HCT116 (cell line): Measurements from ENCODE around the gene ERC2. TPM values are rescaled to one million over a fixed set of nuclear protein-coding genes. Genes with fewer than 3 reads are reported as not detected.

Source experiments
- ATAC-seq: fragments of 200-7000 bp; cut with Tn5 transposase; 2 replicates; pipeline ENCODE4 v1.9.1; 2020; ENCODE audit warnings: mild to moderate bottlenecking, moderate library complexity
- BruUV-seq: library from RNA; stranded (reverse); fragments of 400-500 nt; replicated peaks from 2 replicates; lab custom pipeline; 2021; lab: Mats Ljungman, UMichigan
- CTCF ChIA-PET: fragments of 300-600 bp; sonication (Branson Sonifier 250); formaldehyde crosslinking; loops from one replicate; lab custom pipeline; 2021; ENCODE audit warnings: antibody characterized with exemption; lab: Charles Lee
- POLR2A ChIA-PET: fragments of 300-600, 350-600 bp; sonication (Branson Sonifier 250); formaldehyde crosslinking; loops from one replicate; lab custom pipeline; 2021; ENCODE audit warnings: antibody characterized with exemption; lab: Charles Lee
- RAD21 ChIA-PET, 2 experiments: fragments of 300-600 bp; sonication (Branson Sonifier 250); formaldehyde crosslinking; loops; one replicate each; lab custom pipeline; 2023; ENCODE audit warnings: low total read pairs in 2 of 2; ENCODE audit not compliant: uncharacterized antibody in 2 of 2, unreplicated experiment in 2 of 2, low non-redundant PET in 1 of 2; lab: Charles Lee
- DNase-seq: peaks from one replicate; pipeline ENCODE4 v3.0.0-alpha.2; 2010; ENCODE audit warnings: low read depth, low spot score
- H2AFZ ChIP-seq: fragments of 200-600 bp; shearing (Covaris generic), sonication (generic); 2 replicates; pipeline ENCODE4 v1.6.1; 2017; ENCODE audit warnings: low read depth, mixed run types, mixed read lengths, antibody characterized with exemption, low read length; ENCODE audit not compliant: poor library complexity, severe bottlenecking
- H3K27ac ChIP-seq: 2 replicates; pipeline ENCODE4 v1.5.1; 2012; ENCODE audit warnings: low read depth, low read length
- H3K27me3 ChIP-seq: fragments of 200-600 bp; sonication (generic); 2 replicates; pipeline ENCODE4 v1.6.1; 2016; ENCODE audit warnings: mixed run types, low read length, mixed read lengths; ENCODE audit not compliant: insufficient read depth
- H3K36me3 ChIP-seq, 2 experiments: fragments of 200-500 bp in 1 of 2; fragments of 200-600 bp in 1 of 2; sonication (Bioruptor generic) in 1 of 2; sonication (generic) in 1 of 2; 2 replicates each; pipeline versions ENCODE4 v1.5.1 to v1.6.1; 2014 to 2016; ENCODE audit warnings: low read length in 2 of 2, inconsistent platforms in 1 of 2, mixed read lengths in 1 of 2, mixed run types in 1 of 2; ENCODE audit not compliant: insufficient read depth in 2 of 2, control insufficient read depth in 1 of 2
- H3K4me1 ChIP-seq, 2 experiments: fragments of 200-600 bp in 1 of 2; sonication (generic) in 1 of 2; 2 replicates each; pipeline versions ENCODE4 v1.5.1 to v1.6.1; 2012 to 2017; ENCODE audit warnings: low read length in 2 of 2, inconsistent platforms in 1 of 2, mild to moderate bottlenecking in 1 of 2, mixed read lengths in 1 of 2, mixed run types in 1 of 2, moderate library complexity in 1 of 2; ENCODE audit not compliant: insufficient read depth in 2 of 2, control insufficient read depth in 1 of 2
- H3K4me2 ChIP-seq: fragments of 200-600 bp; sonication (generic); 2 replicates; pipeline ENCODE4 v1.6.1; 2017; ENCODE audit warnings: mixed run types, low read length, mixed read lengths
- H3K4me3 ChIP-seq, 2 experiments: fragments of 200-600 bp in 1 of 2; sonication (generic) in 1 of 2; replicated peaks in 1 of 2; 2 replicates each; pipeline ENCODE4 v1.5.1; 2011 to 2016; ENCODE audit warnings: low read length in 2 of 2, control low read depth in 1 of 2, low read depth in 1 of 2, mild to moderate bottlenecking in 1 of 2, mixed read lengths in 1 of 2, mixed run types in 1 of 2
- H3K79me2 ChIP-seq: fragments of 200-600 bp; sonication (generic); 2 replicates; pipeline ENCODE4 v1.6.1; 2017; ENCODE audit warnings: mild to moderate bottlenecking, mixed run types, low read length, moderate library complexity, mixed read lengths; ENCODE audit not compliant: insufficient read depth
- H3K9ac ChIP-seq: fragments of 200-600 bp; sonication (generic); 2 replicates; pipeline ENCODE4 v1.6.1; 2016; ENCODE audit warnings: low read length, mixed read lengths
- H3K9me2 ChIP-seq: fragments of 200-600 bp; sonication (generic), shearing (Covaris generic); 2 replicates; pipeline ENCODE4 v1.6.1; 2017; ENCODE audit warnings: mixed run types, mild to moderate bottlenecking, moderate library complexity; ENCODE audit not compliant: insufficient read depth
- H3K9me3 ChIP-seq, 2 experiments: fragments of 200-500 bp in 1 of 2; fragments of 200-600 bp in 1 of 2; sonication (Bioruptor generic) in 1 of 2; sonication (generic) in 1 of 2; 2 replicates each; pipeline ENCODE4 v1.6.1; 2014 to 2017; ENCODE audit warnings: low read length in 2 of 2, mixed read lengths in 2 of 2, inconsistent platforms in 1 of 2, low read depth in 1 of 2, mild to moderate bottlenecking in 1 of 2, mixed run types in 1 of 2, moderate library complexity in 1 of 2; ENCODE audit not compliant: control insufficient read depth in 1 of 2, insufficient read depth in 1 of 2
- H4K20me1 ChIP-seq: fragments of 200-600 bp; sonication (generic), shearing (Covaris generic); 2 replicates; pipeline ENCODE4 v1.6.1; 2017; ENCODE audit warnings: mixed run types, mild to moderate bottlenecking, moderate library complexity; ENCODE audit not compliant: insufficient read depth
- CBX3 ChIP-seq: IDR thresholded peaks from 2 replicates; pipeline ENCODE4 v1.6.1; 2012; ENCODE audit warnings: low read depth
- CTCF ChIP-seq, 3 experiments: fragments of 200-600 bp in 1 of 3; sonication (generic) in 1 of 3; IDR thresholded peaks in 2 of 3; conservative IDR thresholded peaks in 1 of 3; 2 replicates each; pipeline ENCODE4 v1.5.1; 2012 to 2017; ENCODE audit warnings: low read depth in 2 of 3, low read length in 2 of 3, antibody characterized with exemption in 1 of 3, borderline replicate concordance in 1 of 3, control low read depth in 1 of 3, mild to moderate bottlenecking in 1 of 3, mixed read lengths in 1 of 3, mixed run types in 1 of 3, moderate library complexity in 1 of 3; ENCODE audit not compliant: insufficient read depth in 1 of 3
- ELF1 ChIP-seq: IDR thresholded peaks from 2 replicates; pipeline ENCODE4 v1.6.1; 2012; ENCODE audit warnings: low read depth, borderline replicate concordance
- FOSL1 ChIP-seq: IDR thresholded peaks from 2 replicates; pipeline ENCODE4 v1.6.1; 2012; ENCODE audit warnings: low read depth
- MAX ChIP-seq: IDR thresholded peaks from 2 replicates; pipeline ENCODE4 v1.6.1; 2012
- POLR2A ChIP-seq: IDR thresholded peaks from 2 replicates; pipeline ENCODE4 v1.7.0; 2011; ENCODE audit warnings: borderline replicate concordance; ENCODE audit not compliant: insufficient read depth, insufficient read length; ENCODE audit errors: extremely low read depth
- RAD21 ChIP-seq: IDR thresholded peaks from 2 replicates; pipeline ENCODE4 v1.6.1; 2012; ENCODE audit warnings: low read depth, mild to moderate bottlenecking
- SRF ChIP-seq: IDR thresholded peaks from 2 replicates; pipeline ENCODE4 v1.6.1; 2012; ENCODE audit warnings: low read depth
- ZBTB33 ChIP-seq: IDR thresholded peaks from 2 replicates; pipeline ENCODE4 v1.6.1; 2011; ENCODE audit warnings: mild to moderate bottlenecking, low read length, moderate library complexity; ENCODE audit not compliant: insufficient replicate concordance; ENCODE audit errors: extremely low read depth
- ZNF274 ChIP-seq: fragments of 200-500 bp; sonication (Bioruptor generic); IDR thresholded peaks from 2 replicates; pipeline ENCODE4 v1.6.1; 2014; ENCODE audit warnings: mild to moderate bottlenecking, low read depth, low read length, inconsistent platforms
- intact Hi-C: fragments of 100-400 bp; cut with micrococcal nuclease; formaldehyde crosslinking; loops from 2 replicates; pipeline ENCODE4 v1.10.0; 2022
- total RNA-seq: library from RNA; stranded (reverse); gene quantifications from one replicate; pipeline ENCODE4 v1.2.1, GENCODE V29; 2021; ENCODE audit not compliant: unreplicated experiment

The ERC2 gene
- total RNA-seq, 1 experiment from 2014 or later: not detected

GRCh38 chr3:55875113-55875512 lies 593.2 kb downstream of the ERC2 start (continued):
- no peak for TF ChIP-seq CTCF (IDR thresholded peaks at IDR 0.05 in 2 of 3, conservative IDR thresholded peaks at IDR 0.05 in 1 of 3; ENCODE audit: borderline replicate concordance in 1 of 3, insufficient read depth in 1 of 3, low read depth in 2 of 3, low read length in 2 of 3)
- TF ChIP-seq SRF: no peak
- no peak for TF ChIP-seq RAD21

GRCh38 chr3:55873523-55874254 lies 594.6 kb downstream of the ERC2 start:
- CTCF ChIA-PET: no interaction called here

GRCh38 chr3:55870594-55870993 lies 597.7 kb downstream of the ERC2 start:
- H3K9ac ChIP-seq: no peak overlapping the region
- CTCF ChIA-PET: no interaction called here
- no peaks in the 10 kb centered on the region for H4K20me1 ChIP-seq
- H3K36me3 ChIP-seq: no peaks in the 10 kb centered on the region
- no peaks in the 10 kb centered on the region for H3K27me3 ChIP-seq
- no TSS peak for BruUV-seq
- no peak overlapping the region for H2AFZ ChIP-seq
- intact Hi-C loops: no loop called here
- no peak overlapping the region for H3K4me3 ChIP-seq
- no peaks in the 10 kb centered on the region for H3K79me2 ChIP-seq
- DNase-seq (no peak), ATAC-seq (no peak)
- no peaks in the 10 kb centered on the region for H3K4me1 ChIP-seq
- no peak overlapping the region for H3K27ac ChIP-seq
- H3K9me2 ChIP-seq: no peaks in the 10 kb centered on the region
- POLR2A ChIA-PET: no interaction called here
- RAD21 ChIA-PET: no interaction called here
- peaks cover 0 to 7% of the 10 kb centered on the region in 2 experiments; a peak in 1 of 4 replicates for H3K9me3 ChIP-seq
- H3K4me2 ChIP-seq: no peak overlapping the region
- no peak for TF ChIP-seq ZNF274
- TF ChIP-seq CTCF (IDR thresholded peaks at IDR 0.05 in 2 of 3, conservative IDR thresholded peaks at IDR 0.05 in 1 of 3; ENCODE audit: borderline replicate concordance in 1 of 3, insufficient read depth in 1 of 3, low read depth in 2 of 3, low read length in 2 of 3): no peak
- TF ChIP-seq POLR2A: no peak
- no peak for TF ChIP-seq CBX3
- no peak for TF ChIP-seq MAX
- no peak for TF ChIP-seq RAD21
- TF ChIP-seq ELF1: no peak
- no peak for TF ChIP-seq ZBTB33

More at GRCh38 chr3:55873523-55874254, 594.6 kb downstream of the ERC2 start:
- TF ChIP-seq FOSL1: no peak
- ChIA-PET POLR2A (interaction anchor here (0.7 kb wide), 1 partner anchor 1499 kb away, joined by 4 read pairs; no protein-coding TSS in a partner anchor), RAD21 (no interaction called here)
- Histone ChIP-seq H3K27me3 (no peaks in the 10 kb centered on the region), H3K9me2 (no peaks in the 10 kb centered on the region), H3K27ac (no peak overlapping the region), H3K79me2 (no peaks in the 10 kb centered on the region), H3K9ac (no peak overlapping the region), H3K36me3 (no peaks in the 10 kb centered on the region), H3K4me3 (no peak overlapping the region), H2AFZ (no peak overlapping the region), H4K20me1 (no peaks in the 10 kb centered on the region), H3K4me2 (no peak overlapping the region), H3K4me1 (no peaks in the 10 kb centered on the region), H3K9me3 (peaks cover 0 to 7% of the 10 kb centered on the region in 2 experiments; a peak in 1 of 4 replicates)
- ATAC-seq (no peak), DNase-seq (no peak)
- BruUV-seq: no TSS peak
- intact Hi-C loops: no loop called here
